Activated T-cell treated with anti-CD3 and anti-CD28 coated beads, Interleukin-2, amount 50 U/mL, for 24 hours (primary cell): ENCODE data around the gene NAV1.
"Not testable (repeated sequence)": the region's sequence is repeated elsewhere in the genome, so short reads cannot be mapped to it uniquely, and the experiment has no call there.

ENCODE experiments used
- DNase-seq: peaks from one replicate; pipeline ENCODE4 v3.0.0-alpha.2; 2020
- H3K27ac Mint-ChIP-seq: 2 replicates; pipeline ENCODE4 v1.8.0; 2020; ENCODE audit warnings: mild to moderate bottlenecking, mixed read lengths
- H3K27me3 Mint-ChIP-seq: 2 replicates; pipeline ENCODE4 v1.8.0; 2020; ENCODE audit warnings: mixed read lengths
- H3K36me3 Mint-ChIP-seq: 2 replicates; pipeline ENCODE4 v1.8.0; 2020; ENCODE audit warnings: low read depth, mixed read lengths
- H3K4me1 Mint-ChIP-seq: 2 replicates; pipeline ENCODE4 v1.8.0; 2020; ENCODE audit warnings: low read depth, mixed read lengths
- H3K4me3 Mint-ChIP-seq: 2 replicates; pipeline ENCODE4 v1.8.0; 2020; ENCODE audit warnings: mild to moderate bottlenecking, moderate library complexity, mixed read lengths
- H3K9me3 Mint-ChIP-seq: 2 replicates; pipeline ENCODE4 v1.8.0; 2020; ENCODE audit warnings: mixed read lengths

Gene NAV1

GRCh38 chr1:201509601-201510374 is 29.1 kb upstream of the NAV1 start:
- H3K27me3 Mint-ChIP-seq: no peaks in the 10 kb centered on the region
- peaks cover 29% of the 10 kb centered on the region for H3K4me1 Mint-ChIP-seq
- no peak for DNase-seq
- H3K4me3 Mint-ChIP-seq: no peak overlapping the region
- H3K36me3 Mint-ChIP-seq: peaks cover 13% of the 10 kb centered on the region
- no peaks in the 10 kb centered on the region for H3K9me3 Mint-ChIP-seq
- H3K27ac Mint-ChIP-seq: no peak overlapping the region

GRCh38 chr1:201510734-201511133 is 28.2 kb upstream of the NAV1 start:
- Mint-ChIP-seq H3K9me3 (no peaks in the 10 kb centered on the region), H3K4me1 (peaks cover 25% of the 10 kb centered on the region), H3K27ac (no peak overlapping the region), H3K27me3 (no peaks in the 10 kb centered on the region), H3K36me3 (peaks cover 12% of the 10 kb centered on the region), H3K4me3 (no peak overlapping the region)
- DNase-seq: no peak

- Mint-ChIP-seq H3K4me3 (no peak overlapping the region), H3K4me1 (peaks cover 23% of the 10 kb centered on the region), H3K27me3 (no peaks in the 10 kb centered on the region), H3K9me3 (no peaks in the 10 kb centered on the region), H3K36me3 (peaks cover 9% of the 10 kb centered on the region), H3K27ac (no peak overlapping the region)
- DNase-seq: no peak
Measured at GRCh38 chr1:201511396-201511940, 27.5 kb upstream of the NAV1 start.

GRCh38 chr1:201511941-201512539 is 26.9 kb upstream of the NAV1 start:
- Mint-ChIP-seq H3K4me1 (peaks cover 23% of the 10 kb centered on the region), H3K36me3 (peaks cover 6% of the 10 kb centered on the region), H3K27ac (no peak overlapping the region), H3K9me3 (no peaks in the 10 kb centered on the region), H3K27me3 (no peaks in the 10 kb centered on the region), H3K4me3 (no peak overlapping the region)
- no peak for DNase-seq

- peaks cover 8% of the 10 kb centered on the region for H3K36me3 Mint-ChIP-seq
- DNase-seq: no peak
- no peaks in the 10 kb centered on the region for H3K27me3 Mint-ChIP-seq
- peaks cover 13% of the 10 kb centered on the region for H3K4me1 Mint-ChIP-seq
- H3K27ac Mint-ChIP-seq: no peak overlapping the region
- H3K4me3 Mint-ChIP-seq: no peak overlapping the region
- no peaks in the 10 kb centered on the region for H3K9me3 Mint-ChIP-seq
Measured at GRCh38 chr1:201513498-201514243, 25.3 kb upstream of the NAV1 start.

- no peak overlapping the region for H3K4me3 Mint-ChIP-seq
- peaks cover 11% of the 10 kb centered on the region for H3K36me3 Mint-ChIP-seq
- no peak for DNase-seq
- H3K27ac Mint-ChIP-seq: no peak overlapping the region
- peaks cover 10% of the 10 kb centered on the region for H3K4me1 Mint-ChIP-seq
- no peaks in the 10 kb centered on the region for H3K27me3 Mint-ChIP-seq
- no peaks in the 10 kb centered on the region for H3K9me3 Mint-ChIP-seq
Measured at GRCh38 chr1:201514466-201514865, 24.5 kb upstream of the NAV1 start.

GRCh38 chr1:201515062-201515750 is 23.7 kb upstream of the NAV1 start:
- no peaks in the 10 kb centered on the region for H3K27me3 Mint-ChIP-seq
- no peak for DNase-seq
- no peak overlapping the region for H3K4me3 Mint-ChIP-seq
- H3K27ac Mint-ChIP-seq: no peak overlapping the region
- no peaks in the 10 kb centered on the region for H3K9me3 Mint-ChIP-seq
- H3K4me1 Mint-ChIP-seq: peaks cover 10% of the 10 kb centered on the region
- H3K36me3 Mint-ChIP-seq: peaks cover 16% of the 10 kb centered on the region

- no peak for DNase-seq
- no peaks in the 10 kb centered on the region for H3K27me3 Mint-ChIP-seq
- no peaks in the 10 kb centered on the region for H3K9me3 Mint-ChIP-seq
- no peak overlapping the region for H3K27ac Mint-ChIP-seq
- H3K4me1 Mint-ChIP-seq: peaks cover 10% of the 10 kb centered on the region
- H3K4me3 Mint-ChIP-seq: no peak overlapping the region
- H3K36me3 Mint-ChIP-seq: peaks cover 20% of the 10 kb centered on the region
Measured at GRCh38 chr1:201515895-201516294, 23.0 kb upstream of the NAV1 start.

- no peaks in the 10 kb centered on the region for H3K27me3 Mint-ChIP-seq
- no peak for DNase-seq
- no peak overlapping the region for H3K27ac Mint-ChIP-seq
- peaks cover 10% of the 10 kb centered on the region for H3K4me1 Mint-ChIP-seq
- no peak overlapping the region for H3K4me3 Mint-ChIP-seq
- no peaks in the 10 kb centered on the region for H3K9me3 Mint-ChIP-seq
- peaks cover 23% of the 10 kb centered on the region for H3K36me3 Mint-ChIP-seq
Measured at GRCh38 chr1:201516511-201517127, 22.3 kb upstream of the NAV1 start.

GRCh38 chr1:201517631-201518030 is 21.3 kb upstream of the NAV1 start:
- Mint-ChIP-seq H3K4me3 (no peak overlapping the region), H3K9me3 (no peaks in the 10 kb centered on the region), H3K27ac (no peak overlapping the region), H3K36me3 (peaks cover 33% of the 10 kb centered on the region), H3K27me3 (no peaks in the 10 kb centered on the region), H3K4me1 (peaks cover 10% of the 10 kb centered on the region)
- no peak for DNase-seq

- DNase-seq: no peak
- Mint-ChIP-seq H3K4me1 (peaks cover 10% of the 10 kb centered on the region), H3K9me3 (no peaks in the 10 kb centered on the region), H3K27ac (no peak overlapping the region), H3K27me3 (no peaks in the 10 kb centered on the region), H3K4me3 (no peak overlapping the region), H3K36me3 (peaks cover 34% of the 10 kb centered on the region)
Measured at GRCh38 chr1:201518071-201518470, 20.9 kb upstream of the NAV1 start.

GRCh38 chr1:201520046-201520575 is 18.8 kb upstream of the NAV1 start:
- H3K4me3 Mint-ChIP-seq, H3K27ac Mint-ChIP-seq, DNase-seq, H3K9me3 Mint-ChIP-seq, H3K27me3 Mint-ChIP-seq: not testable (repeated sequence)
- H3K36me3 Mint-ChIP-seq: peaks cover 43% of the 10 kb centered on the region
- peaks cover 10% of the 10 kb centered on the region for H3K4me1 Mint-ChIP-seq

GRCh38 chr1:201525193-201525778 is 13.6 kb upstream of the NAV1 start:
- peaks cover 45% of the 10 kb centered on the region for H3K36me3 Mint-ChIP-seq
- H3K27ac Mint-ChIP-seq: no peak overlapping the region
- H3K4me1 Mint-ChIP-seq: no peaks in the 10 kb centered on the region
- no peaks in the 10 kb centered on the region for H3K9me3 Mint-ChIP-seq
- no peak for DNase-seq
- H3K4me3 Mint-ChIP-seq: no peak overlapping the region
- no peaks in the 10 kb centered on the region for H3K27me3 Mint-ChIP-seq
